GM12891 (cell line): ENCODE data around the gene VPS29.

Source experiments
- PAX5 ChIP-seq: IDR thresholded peaks from 2 replicates; pipeline ENCODE4 v1.6.1; 2011; ENCODE audit warnings: low read length, moderate library complexity, mild to moderate bottlenecking; ENCODE audit not compliant: insufficient read depth, severe bottlenecking
- POLR2A ChIP-seq: IDR thresholded peaks from 2 replicates; pipeline ENCODE4 v1.6.1; 2011; ENCODE audit warnings: low read depth, low read length, control low read depth
- POLR2AphosphoS5 ChIP-seq: IDR thresholded peaks from 2 replicates; pipeline ENCODE4 v1.6.1; 2011; ENCODE audit warnings: low read depth, low read length, control low read depth
- SPI1 ChIP-seq: IDR thresholded peaks from 2 replicates; pipeline ENCODE4 v1.6.1; 2011; ENCODE audit warnings: low read depth, low read length, control low read depth
- TAF1 ChIP-seq: IDR thresholded peaks from 2 replicates; pipeline ENCODE4 v1.6.1; 2011; ENCODE audit warnings: low read depth, low read length, control low read depth

DNA sequence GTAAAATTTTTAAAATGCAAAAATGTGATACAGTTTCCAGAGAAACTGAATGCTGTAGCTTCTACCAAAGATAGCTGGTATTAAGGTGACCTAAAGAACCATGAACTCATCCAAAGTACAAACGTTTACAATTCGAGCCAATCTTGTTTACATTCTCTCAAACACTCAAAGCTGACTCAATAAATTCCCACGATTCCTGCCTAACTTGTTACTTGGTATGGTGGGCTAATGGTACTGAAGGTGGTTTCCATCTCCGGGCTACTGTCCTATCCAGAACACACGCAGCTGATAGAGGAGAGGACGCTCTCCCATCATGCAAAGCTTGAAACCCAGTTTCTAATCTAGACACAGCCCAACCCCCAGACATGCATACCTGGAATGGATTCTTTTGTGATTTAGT lies 31.7 kb upstream of the VPS29 start:
- no peak for TF ChIP-seq PAX5
- no peak for TF ChIP-seq POLR2A
- TF ChIP-seq TAF1: no peak
- no peak for TF ChIP-seq POLR2AphosphoS5
- no peak for TF ChIP-seq SPI1
